ENCODE data around the gene H19. TPM values are rescaled to one million over a fixed set of nuclear protein-coding genes. Genes with fewer than 3 reads are reported as not detected.

H19 gene
- total RNA-seq, 1 donor = 4.3 TPM

DNA sequence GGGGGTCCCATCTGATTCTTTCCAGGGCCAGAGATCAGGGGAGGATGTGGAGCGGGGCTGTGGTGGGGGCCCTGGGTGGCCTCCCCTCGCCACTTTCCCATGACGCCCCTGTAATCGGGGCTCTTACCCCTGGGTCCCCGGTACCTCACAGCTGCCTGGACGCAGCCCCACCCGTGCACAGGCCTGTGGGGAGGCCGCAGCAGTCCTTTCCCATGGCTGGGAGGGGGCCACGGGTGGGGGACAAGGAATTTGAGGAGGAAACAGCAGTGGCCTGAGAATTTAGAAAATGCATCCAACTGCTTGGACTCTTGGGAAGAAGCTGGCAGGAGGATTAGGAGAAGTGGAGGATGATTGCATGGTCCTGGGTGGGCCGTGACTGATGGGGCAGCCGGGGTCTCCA, 18.0 kb downstream of the H19 start:
- no peak overlapping the region for H3K4me3 ChIP-seq (ENCODE audit: insufficient read depth, low read length)
- no peak overlapping the region for H2AFZ ChIP-seq (ENCODE audit: low read length)
- H3K79me2 ChIP-seq (ENCODE audit: insufficient read depth, low read length) = no peaks in the 10 kb centered on the region
- H4K20me1 ChIP-seq (ENCODE audit: insufficient read depth, low read length) = no peaks in the 10 kb centered on the region
- no peak overlapping the region for H3K27ac ChIP-seq (ENCODE audit: low read depth, low read length)
- H3K9me3 ChIP-seq (ENCODE audit: low read depth, low read length) = no peaks in the 10 kb centered on the region
- no peak for DNase-seq (ENCODE audit: insufficient read length, low spot score, missing footprints)
- TF ChIP-seq, protein P1, sequence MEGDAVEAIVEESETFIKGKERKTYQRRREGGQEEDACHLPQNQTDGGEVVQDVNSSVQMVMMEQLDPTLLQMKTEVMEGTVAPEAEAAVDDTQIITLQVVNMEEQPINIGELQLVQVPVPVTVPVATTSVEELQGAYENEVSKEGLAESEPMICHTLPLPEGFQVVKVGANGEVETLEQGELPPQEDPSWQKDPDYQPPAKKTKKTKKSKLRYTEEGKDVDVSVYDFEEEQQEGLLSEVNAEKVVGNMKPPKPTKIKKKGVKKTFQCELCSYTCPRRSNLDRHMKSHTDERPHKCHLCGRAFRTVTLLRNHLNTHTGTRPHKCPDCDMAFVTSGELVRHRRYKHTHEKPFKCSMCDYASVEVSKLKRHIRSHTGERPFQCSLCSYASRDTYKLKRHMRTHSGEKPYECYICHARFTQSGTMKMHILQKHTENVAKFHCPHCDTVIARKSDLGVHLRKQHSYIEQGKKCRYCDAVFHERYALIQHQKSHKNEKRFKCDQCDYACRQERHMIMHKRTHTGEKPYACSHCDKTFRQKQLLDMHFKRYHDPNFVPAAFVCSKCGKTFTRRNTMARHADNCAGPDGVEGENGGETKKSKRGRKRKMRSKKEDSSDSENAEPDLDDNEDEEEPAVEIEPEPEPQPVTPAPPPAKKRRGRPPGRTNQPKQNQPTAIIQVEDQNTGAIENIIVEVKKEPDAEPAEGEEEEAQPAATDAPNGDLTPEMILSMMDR (IDR thresholded peaks at IDR 0.05; ENCODE audit: extremely low read depth, low read depth, low read length) = no peak
- no peaks in the 10 kb centered on the region for H3K27me3 ChIP-seq (ENCODE audit: insufficient read depth, low read length)
- no peak overlapping the region for H3K4me2 ChIP-seq (ENCODE audit: insufficient read depth, low read length)
- no peaks in the 10 kb centered on the region for H3K36me3 ChIP-seq (ENCODE audit: insufficient read depth, low read length)
- H3K4me1 ChIP-seq (ENCODE audit: insufficient read depth, low read length) = no peaks in the 10 kb centered on the region

DNA sequence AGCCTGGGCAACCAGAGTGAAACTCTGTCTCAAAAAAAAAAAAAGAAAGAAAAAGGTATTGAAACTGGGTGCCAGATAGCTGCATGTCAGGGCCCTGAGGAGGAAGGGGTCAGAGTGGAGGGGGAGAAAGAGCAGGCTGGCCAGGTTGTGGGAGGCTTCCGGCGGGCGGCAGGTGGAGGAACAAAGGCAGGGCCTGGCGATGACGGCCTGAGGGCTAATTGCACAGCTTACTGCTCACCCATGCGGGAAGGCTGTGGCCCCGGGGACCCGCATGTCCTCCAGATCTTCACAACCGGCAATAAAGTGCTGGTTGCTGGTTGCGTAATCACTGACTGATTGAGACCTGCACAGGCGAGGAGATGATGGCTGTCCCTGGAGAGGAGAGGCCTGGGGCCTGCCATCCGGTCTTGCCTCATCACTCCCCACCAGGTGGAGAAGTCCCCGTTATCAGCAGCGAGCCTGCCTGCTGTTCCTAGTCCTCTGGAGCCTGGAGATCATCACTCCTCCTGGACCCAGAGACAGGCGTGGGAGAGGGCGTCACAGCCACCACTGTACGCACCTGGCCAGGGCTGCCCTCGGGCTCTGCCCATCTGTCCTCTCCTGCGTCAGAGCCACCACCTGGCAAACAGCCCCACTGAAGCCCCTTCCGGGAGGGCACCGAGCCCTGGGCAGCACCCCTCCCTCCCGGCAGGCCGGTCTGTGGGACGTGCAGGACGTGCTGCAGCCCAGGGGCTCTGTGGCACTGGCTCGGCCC, 18.7 kb downstream of the H19 start:
- H3K4me2 ChIP-seq (ENCODE audit: insufficient read depth, low read length) = no peak overlapping the region

DNA sequence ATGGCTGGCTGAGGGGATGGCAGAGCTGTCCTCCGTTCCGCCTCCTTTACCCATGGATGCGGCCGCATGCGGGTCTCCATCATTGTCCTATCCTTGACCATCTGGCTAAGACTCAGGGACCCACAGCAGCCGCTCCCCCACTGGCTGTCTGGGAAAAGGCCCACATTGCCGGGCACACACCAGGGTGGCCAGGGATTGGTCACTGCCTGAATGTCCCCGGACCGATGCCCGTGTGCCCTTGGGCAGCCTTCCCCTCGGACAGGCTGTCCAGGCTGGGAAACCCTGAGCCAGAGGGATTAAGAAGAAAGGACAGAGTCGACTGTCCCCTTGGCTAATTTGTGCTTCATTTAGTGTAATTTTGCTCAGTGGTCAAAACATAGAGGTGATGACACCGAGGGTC, 22.5 kb downstream of the H19 start:
- Histone ChIP-seq H3K36me3 (ENCODE audit: insufficient read depth, low read length) (no peaks in the 10 kb centered on the region), H2AFZ (ENCODE audit: low read length) (no peak overlapping the region), H3K4me3 (ENCODE audit: insufficient read depth, low read length) (no peak overlapping the region), H3K4me2 (ENCODE audit: insufficient read depth, low read length) (no peak overlapping the region), H3K4me1 (ENCODE audit: insufficient read depth, low read length) (no peaks in the 10 kb centered on the region), H3K27ac (ENCODE audit: low read depth, low read length) (no peak overlapping the region), H3K79me2 (ENCODE audit: insufficient read depth, low read length) (no peaks in the 10 kb centered on the region), H3K27me3 (ENCODE audit: insufficient read depth, low read length) (no peaks in the 10 kb centered on the region), H3K9me3 (ENCODE audit: low read depth, low read length) (no peaks in the 10 kb centered on the region), H4K20me1 (ENCODE audit: insufficient read depth, low read length) (no peaks in the 10 kb centered on the region)
- no peak for DNase-seq (ENCODE audit: insufficient read length, low spot score, missing footprints)
- TF ChIP-seq, protein P1 (IDR thresholded peaks at IDR 0.05; ENCODE audit: extremely low read depth, low read depth, low read length) = no peak

More for the DNA sequence above, 18.7 kb downstream of the H19 start:
- Histone ChIP-seq H2AFZ (ENCODE audit: low read length) (no peak overlapping the region), H3K4me3 (ENCODE audit: insufficient read depth, low read length) (no peak overlapping the region), H3K27me3 (ENCODE audit: insufficient read depth, low read length) (no peaks in the 10 kb centered on the region), H3K36me3 (ENCODE audit: insufficient read depth, low read length) (no peaks in the 10 kb centered on the region), H3K9me3 (ENCODE audit: low read depth, low read length) (no peaks in the 10 kb centered on the region), H3K79me2 (ENCODE audit: insufficient read depth, low read length) (no peaks in the 10 kb centered on the region), H3K4me1 (ENCODE audit: insufficient read depth, low read length) (no peaks in the 10 kb centered on the region), H3K27ac (ENCODE audit: low read depth, low read length) (no peak overlapping the region), H4K20me1 (ENCODE audit: insufficient read depth, low read length) (no peaks in the 10 kb centered on the region)
- DNase-seq (ENCODE audit: insufficient read length, low spot score, missing footprints) = no peak
- TF ChIP-seq, protein P1 (IDR thresholded peaks at IDR 0.05; ENCODE audit: extremely low read depth, low read depth, low read length) = no peak

DNA sequence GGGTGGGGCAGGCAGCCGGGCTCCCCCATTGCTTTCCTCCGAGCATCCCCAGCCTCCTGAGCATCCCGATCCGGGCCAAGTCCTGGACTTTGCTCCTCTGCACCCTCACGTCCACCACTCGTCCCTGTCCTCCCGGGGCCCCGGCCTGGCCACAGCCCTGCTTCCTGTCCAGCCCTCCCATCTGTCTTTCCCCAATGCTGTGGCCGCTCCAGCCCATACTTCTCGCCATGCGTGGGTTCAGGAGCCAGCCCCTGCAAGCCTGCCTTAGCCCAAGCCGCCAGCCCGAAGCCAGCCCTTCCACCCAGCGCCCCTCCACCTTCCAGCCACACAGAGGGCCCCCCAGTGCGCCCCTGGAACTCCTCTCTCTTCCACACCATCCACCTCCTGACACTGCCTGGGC, 26.7 kb downstream of the H19 start:
- Histone ChIP-seq H4K20me1 (ENCODE audit: insufficient read depth, low read length) (no peaks in the 10 kb centered on the region), H3K27ac (ENCODE audit: low read depth, low read length) (no peak overlapping the region)

More for the DNA sequence above, 26.7 kb downstream of the H19 start:
- no peaks in the 10 kb centered on the region for H3K27me3 ChIP-seq (ENCODE audit: insufficient read depth, low read length)
- H2AFZ ChIP-seq (ENCODE audit: low read length) = no peak overlapping the region
- TF ChIP-seq, protein P1 (IDR thresholded peaks at IDR 0.05; ENCODE audit: extremely low read depth, low read depth, low read length) = no peak
- no peaks in the 10 kb centered on the region for H3K36me3 ChIP-seq (ENCODE audit: insufficient read depth, low read length)
- no peak for DNase-seq (ENCODE audit: insufficient read length, low spot score, missing footprints)
- no peak overlapping the region for H3K4me3 ChIP-seq (ENCODE audit: insufficient read depth, low read length)
- no peaks in the 10 kb centered on the region for H3K9me3 ChIP-seq (ENCODE audit: low read depth, low read length)
- no peaks in the 10 kb centered on the region for H3K79me2 ChIP-seq (ENCODE audit: insufficient read depth, low read length)
- H3K4me1 ChIP-seq (ENCODE audit: insufficient read depth, low read length) = no peaks in the 10 kb centered on the region
- H3K4me2 ChIP-seq (ENCODE audit: insufficient read depth, low read length) = no peak overlapping the region

Data from osteoblast (primary cell).